ENCODE measurements around the gene ADH5.
A peak's percentile ranks its signal among the peaks of the same experiment; 100 is the strongest.
"Not testable (repeated sequence)": the region's sequence is repeated elsewhere in the genome, so short reads cannot be mapped to it uniquely, and the experiment has no call there.

Gene ADH5

DNA sequence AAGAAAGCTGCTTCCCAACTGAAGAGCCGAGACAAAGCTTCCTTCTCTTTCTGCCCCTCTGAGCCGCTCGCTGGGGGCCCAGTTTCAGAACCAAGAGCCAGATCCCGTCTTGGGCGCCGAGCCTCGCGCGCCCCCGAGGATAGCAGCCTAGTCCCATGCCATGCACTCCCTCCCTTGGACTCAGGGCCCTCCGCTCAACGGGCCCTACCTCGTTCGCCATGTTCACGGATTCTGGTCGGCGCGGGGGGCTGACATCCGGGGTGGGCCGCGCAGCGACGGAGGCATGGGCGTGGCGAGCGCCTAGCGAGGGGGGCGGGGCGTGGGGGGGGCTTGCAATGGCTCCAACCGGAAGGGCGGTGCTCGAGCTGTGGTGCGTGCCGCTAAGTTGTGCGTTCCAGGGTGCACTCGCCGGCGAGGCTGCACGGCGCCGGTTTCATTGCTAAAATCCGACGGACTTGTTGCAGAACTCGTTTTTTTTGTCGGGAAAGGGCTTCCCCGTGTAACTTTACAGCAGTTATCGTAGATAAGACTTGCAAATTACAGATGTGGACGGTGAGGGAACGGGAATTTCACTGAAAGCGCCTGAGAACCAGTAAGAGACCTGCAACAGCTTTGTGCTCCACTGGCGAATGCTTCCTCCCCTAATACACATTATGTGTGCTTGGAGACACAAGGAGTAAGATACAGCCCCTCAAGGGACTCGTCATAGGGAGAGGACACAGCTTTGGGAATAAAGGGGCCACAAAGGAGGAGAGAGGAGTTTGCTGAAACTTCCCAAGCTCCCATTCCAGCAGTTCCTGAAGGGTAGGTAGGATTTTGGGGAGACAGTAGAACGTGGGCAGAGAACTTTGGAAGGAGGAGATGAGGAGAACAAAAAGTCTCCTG, at the start of gene ADH5:
TSS of gene ADH5 (minus strand) at position 308 of the 885 bp plus-strand sequence. CDS start at position 220, 88 bp downstream.
- peak; percentile 76 for DNase-seq (ENCODE audit: low spot score)

DNA sequence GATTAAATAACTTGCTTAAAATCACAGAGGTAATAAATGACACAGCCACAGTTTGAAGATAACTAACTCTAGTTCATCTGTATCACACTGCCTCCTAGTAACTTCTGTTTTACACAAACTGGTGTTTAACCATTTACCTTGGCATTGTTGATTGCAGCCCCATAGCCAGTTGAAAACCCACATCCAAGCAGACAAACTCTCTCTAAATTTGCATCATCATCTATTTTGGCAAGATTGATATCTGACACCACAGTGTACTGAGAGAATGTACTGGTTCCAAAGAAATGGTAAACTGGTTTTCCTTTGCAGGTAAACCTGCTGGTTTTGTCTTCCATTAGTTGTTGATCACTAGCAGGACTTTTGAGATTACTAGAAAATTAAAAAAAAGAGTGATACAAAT, 47.7 kb upstream of the ADH5 start:
- DNase-seq (ENCODE audit: low spot score): no peak

DNA sequence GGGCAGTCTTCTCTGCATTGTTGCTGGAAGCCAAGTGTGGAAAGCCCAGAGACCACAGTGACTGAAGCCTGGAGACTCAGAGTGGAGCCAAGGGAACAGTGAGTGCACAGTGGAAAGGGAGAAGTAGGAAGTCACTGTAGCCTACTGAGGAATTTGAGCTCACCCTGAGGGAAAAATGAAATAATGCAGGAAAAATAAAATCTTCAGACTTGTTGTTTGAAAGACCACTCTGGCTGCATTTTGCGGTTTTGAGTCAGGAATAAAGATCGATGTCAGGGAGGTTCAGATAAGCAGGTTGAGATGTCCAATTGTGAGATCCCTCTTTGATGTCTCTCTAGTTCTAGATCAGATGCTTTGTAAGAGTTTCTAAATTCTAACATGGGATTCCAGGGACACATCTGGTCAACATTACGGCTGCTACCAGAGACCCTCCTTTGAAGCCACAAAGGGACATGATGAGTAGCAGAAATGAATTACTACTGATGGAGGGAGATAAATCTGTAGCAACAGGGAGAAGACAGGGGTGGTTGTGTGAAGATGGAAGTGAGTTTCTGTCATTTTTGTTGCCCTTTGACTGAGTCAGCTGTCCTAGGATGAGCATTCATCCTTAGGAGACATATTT, 47.1 kb upstream of the ADH5 start:
- DNase-seq (ENCODE audit: low spot score): no peak

DNA sequence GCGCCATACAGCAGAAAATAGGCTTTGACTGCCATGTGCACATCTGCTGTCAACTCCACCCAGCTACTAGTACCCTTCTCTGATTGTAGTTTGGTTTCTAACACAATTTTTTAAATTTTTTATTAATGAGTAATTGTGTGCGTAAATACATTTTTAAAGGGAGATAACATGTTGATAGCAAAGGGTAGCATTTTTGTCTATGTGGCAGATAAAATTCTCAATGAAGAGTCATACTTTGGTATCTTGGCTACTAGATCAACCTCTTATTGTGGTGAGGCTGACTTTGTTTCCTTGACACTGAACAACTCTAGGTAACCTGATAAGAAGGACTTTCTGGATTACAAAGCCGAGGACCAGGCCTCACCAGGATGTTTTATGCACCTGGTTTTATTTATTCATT, 46.0 kb upstream of the ADH5 start:
- no peak for DNase-seq (ENCODE audit: low spot score)

DNA sequence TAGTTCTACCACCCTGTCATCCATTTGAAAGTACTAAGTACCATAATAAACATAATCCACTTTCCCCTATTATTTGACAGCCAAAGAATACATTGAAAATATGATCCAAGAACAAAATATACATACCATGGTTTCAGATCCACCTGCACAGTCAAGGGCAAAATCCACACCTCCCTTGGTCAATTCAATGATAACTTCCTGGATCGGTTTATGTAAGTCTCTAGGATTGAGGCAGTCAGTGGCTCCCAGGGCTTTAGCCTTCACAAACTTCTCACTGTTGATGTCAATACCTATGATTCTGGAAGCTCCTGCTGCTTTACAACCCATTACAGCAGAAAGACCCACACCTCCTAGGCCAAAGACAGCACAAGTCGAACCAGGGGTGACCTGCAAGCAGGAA, 42.8 kb upstream of the ADH5 start:
- no peak for DNase-seq (ENCODE audit: low spot score)

DNA sequence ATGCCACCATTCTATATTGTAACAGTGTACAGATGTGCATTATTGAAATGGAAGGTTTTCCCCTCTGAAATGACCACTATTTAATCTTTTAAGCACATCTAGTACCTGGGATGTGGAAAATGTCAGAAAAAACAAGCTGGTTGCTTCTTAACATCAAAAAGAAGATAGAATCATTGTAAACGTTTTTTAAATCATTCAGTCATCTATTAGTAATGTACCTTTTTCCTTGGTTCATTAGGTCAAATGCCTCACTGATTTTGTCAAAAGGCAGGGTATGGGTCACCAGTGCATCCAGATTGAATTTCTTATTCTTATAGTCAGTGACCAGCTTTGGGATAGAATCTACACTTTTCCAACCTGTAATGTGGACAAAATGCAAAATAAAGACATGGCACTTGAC, 37.8 kb upstream of the ADH5 start:
- DNase-seq (ENCODE audit: low spot score): no peak

DNA sequence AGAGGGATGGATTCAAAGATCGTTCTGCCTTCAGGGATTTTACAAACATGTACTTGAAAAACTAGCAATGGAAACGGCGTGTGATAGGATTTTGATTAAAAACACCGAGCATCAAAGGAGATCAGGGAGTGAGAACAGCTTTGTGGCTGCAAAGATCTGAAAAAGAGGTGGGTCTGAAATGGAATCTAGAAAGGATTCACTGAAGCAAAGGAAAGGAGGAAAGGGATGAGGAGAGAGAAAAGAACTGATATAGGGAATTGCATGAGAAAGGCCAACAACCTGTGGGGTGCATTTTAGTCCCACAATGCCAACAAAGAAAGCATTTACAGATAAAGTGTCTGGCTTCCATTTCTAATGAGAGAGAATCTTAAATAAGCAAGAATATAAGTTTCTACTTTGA, 32.4 kb upstream of the ADH5 start:
- DNase-seq (ENCODE audit: low spot score): no peak

DNA sequence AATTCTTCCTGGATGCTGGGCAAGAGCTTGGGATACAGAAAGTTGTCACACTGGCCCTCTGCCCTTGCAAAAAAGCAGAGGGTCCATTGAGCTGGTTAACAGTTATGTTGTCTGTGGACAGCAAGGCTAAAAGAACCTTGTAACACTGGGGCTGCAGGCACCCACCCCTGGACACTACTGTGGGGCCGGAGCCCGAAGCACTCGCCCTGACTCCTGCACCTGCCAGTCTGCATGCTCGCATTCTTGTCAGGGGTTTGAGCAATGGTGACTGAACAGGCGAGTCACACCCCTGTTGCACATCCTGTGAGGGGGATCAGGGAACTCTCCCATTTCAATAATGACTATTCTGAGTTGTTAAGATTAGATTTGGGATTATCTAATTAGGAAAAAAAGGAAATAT, 31.9 kb upstream of the ADH5 start:
- DNase-seq (ENCODE audit: low spot score): no peak

DNA sequence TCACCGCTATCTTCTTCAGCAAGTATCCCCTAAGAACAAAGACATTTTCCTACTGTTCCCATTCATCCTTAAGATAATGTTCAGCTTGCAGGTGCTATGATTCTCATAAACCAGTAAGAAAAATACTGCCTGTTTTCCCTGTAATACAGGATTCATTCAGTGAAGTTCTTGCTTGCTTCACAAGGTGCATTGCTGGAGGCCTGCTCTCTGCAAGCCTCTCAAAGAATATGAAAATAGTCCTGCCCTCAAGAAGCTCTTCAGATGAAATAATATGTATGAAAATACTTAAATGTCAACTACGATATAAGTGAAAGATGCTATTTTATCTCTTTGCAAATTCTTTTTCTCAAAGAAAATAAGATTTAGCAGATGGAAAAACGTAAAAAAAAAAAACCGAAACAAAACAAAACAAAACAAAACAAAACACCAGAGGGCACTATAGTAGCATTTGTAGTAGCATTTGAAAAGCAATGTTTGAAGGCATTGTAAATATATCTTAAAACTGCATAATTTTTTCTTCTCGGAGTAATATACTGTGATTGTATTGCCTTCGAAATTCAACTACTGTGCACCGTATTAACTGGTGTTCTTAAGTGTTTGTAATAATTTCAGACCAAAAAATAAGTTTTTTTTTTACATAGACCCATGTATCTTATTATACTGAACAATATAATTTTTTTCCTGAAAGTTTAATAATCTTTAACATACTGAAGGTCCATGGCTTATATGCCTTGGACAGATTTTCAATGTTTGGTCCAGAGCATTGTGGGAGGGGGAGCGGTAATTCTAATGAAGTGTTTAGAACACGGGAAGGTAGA, 29.5 kb upstream of the ADH5 start:
- DNase-seq (ENCODE audit: low spot score): peak; percentile 21

DNA sequence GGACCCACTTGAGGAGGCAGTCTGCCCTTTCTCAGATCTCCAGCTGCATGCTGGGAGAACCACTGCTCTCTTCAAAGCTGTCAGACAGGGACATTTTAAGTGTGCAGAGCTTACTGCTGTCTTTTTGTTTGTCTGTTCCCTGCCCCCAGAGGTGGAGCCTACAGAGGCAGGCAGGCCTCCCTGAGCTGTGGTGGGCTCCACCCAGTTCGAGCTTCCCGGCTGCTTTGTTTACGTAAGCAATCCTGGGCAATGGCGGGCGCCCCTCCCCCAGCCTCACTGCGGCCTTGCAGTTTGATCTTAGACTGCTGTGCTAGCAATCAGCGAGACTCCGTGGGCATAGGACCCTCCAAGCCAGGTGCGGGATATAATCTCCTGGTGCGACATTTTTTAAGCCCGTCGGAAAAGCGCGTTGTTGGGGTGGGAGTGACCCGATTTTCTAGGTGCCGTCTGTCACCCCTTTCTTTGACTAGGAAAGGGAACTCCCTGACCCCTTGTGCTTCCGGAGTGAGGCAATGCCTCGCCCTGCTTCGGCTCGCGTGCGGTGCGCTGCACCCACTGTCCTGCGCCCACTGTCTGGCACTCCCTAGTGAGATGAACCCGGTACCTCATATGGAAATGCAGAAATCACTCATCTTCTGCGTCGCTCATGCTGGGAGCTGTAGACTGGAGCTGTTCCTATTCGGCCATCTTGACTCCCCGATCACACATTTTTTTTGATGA, 28.7 kb upstream of the ADH5 start:
- DNase-seq (ENCODE audit: low spot score): not testable (repeated sequence)

DNA sequence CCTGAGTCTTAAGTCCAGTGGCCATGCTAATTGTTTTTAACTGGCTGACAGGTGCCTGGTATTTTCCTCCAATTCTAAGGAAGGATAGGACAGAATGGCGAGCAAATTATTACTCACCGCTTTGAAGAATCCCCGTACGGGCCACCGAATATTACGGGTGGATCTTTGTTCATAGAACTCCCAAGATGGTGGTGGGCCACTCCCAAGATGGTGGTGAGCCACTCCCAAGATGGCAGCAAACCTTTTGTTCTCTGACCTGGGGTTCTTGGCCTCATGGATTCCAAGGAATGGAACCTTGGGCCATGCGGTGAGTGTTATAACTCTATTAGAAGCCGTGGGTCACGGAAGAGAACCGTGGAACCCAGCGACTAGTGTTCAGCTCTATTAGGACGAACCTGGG, 20.7 kb upstream of the ADH5 start:
- DNase-seq (ENCODE audit: low spot score): not testable (repeated sequence)

DNA sequence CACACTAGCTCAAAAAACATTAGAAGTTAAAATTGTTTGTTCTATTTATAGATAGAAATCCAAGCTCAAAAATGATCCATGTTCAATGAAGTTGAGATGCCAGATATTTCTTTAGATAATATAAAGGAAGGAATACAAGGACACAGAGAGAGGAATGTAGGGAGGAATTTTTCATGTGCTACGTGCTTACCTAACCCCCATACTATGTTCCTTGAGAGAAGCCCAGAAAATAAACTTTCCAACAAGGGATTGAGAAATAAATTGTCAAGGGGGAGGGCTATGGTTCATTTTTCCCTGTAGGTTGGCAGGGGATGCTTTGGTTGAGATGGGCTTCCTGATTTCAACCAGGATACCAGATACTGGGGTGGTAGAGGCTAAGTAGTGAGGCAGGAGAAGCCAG, 15.6 kb upstream of the ADH5 start:
- DNase-seq (ENCODE audit: low spot score): no peak

DNA sequence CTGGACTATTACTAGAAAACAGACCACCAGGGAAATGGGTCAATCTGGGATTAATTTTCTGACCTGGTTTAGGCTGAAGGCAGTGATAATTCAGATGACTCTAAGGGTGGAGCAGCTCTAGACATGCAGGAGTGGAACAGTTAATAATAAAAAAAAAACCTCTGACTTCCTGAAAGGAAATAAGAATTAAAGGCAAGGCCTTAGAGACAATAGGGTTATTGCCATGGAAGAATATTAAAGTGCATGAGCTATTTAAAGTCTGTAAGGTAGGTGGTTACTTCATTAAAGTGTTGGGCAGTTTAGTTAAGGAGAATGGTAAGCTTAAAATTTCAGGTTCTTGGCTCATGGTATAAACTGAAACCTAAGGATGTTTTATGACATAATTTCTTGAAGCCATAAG, 14.6 kb upstream of the ADH5 start:
- no peak for DNase-seq (ENCODE audit: low spot score)

DNA sequence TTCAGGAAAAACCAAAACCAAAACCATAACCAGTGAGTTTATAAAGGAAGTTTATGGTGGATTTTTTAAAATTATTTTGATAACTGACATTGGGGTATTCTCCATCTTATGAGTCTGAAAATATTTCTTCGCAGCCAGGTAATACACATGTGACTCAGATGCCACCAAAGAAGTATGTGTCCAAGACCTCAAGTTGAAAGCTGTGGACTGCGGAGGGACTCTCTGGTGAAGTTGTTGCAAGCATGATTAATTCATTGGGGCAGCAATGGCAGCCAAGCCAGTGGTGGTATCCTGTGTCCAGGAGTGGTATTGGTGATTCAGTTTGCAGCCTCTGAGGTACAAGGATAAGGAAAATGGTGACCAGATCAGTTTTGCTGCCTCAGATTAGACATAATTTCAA, 14.0 kb upstream of the ADH5 start:
- DNase-seq (ENCODE audit: low spot score): no peak

DNA sequence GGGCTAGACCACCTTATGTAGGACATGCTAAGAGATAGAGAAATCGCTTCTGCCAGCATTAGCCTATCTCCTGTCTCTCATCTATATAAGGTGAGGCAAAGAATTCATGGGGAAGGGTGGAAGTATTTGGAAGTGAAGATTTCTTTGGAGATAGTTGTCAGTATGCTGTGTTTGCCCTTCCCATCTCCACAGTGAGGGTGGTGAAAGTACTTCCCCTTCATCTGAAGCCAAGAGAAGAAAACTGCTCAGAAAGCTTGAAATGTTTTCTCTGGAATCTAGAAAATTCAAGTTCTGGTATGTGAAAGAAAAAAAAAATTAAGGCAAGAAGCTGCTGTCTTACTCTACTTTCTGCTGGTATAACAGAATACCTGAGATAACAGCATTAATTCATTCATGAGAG, 12.3 kb upstream of the ADH5 start:
- no peak for DNase-seq (ENCODE audit: low spot score)

DNA sequence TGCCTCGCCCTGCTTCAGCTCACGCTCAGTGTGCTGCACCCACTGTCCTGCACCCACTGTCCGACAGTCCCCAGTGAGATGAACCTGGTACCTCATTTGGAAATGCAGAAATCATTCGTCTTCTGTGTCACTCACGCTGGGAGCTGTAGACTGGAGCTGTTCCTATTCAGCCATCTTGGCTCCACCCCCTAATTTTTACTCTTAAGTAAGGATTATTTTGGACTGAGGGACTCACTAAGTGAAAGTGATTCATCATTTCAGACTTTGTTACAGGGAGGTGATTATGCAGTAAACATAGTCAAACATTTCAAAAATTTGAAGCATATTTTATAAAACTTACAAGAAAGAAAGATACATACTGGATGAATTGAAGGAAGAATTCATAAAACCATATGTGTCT, 11.2 kb upstream of the ADH5 start:
- not testable (repeated sequence) for DNase-seq (ENCODE audit: low spot score)

DNA sequence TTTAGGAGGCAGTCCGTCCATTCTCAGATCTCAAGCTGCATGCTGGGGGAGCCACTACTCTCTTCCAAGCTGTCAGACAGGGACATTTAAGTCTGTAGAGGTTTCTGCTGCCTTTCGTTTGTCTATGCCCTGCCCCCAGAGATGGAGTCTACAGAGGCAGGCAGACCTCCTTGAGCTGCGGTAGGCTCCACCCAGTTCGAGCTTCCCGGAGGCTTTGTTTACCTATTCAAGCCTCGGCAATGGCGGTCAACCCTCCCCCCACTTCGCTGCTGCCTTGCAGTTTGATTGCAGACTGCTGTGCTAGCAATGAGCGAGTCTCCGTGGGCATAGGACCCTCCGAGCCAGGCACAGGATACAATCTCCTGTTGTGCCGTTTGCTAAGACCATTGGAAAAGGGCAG, 10.7 kb upstream of the ADH5 start:
- DNase-seq (ENCODE audit: low spot score): no peak

DNA sequence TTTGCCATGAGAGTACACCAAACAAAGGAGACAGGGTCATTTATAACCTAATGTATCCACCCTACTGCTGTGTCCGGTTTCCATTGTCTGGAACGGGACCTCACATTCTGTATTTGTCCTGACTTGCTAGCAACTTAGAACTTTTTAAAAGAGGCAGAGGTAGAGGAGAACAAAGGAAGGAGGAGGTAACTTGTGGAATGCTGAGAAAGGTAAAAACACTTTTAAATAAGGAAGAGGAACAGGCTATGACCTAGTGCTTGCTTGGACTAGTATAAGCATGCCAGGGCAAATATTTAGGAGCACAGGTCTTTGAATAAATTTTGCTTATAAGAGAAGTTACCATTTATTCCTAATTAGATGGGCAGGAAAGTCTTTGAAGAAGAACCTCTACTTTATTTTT, 3.3 kb upstream of the ADH5 start:
- not testable (repeated sequence) for DNase-seq (ENCODE audit: low spot score)

DNA sequence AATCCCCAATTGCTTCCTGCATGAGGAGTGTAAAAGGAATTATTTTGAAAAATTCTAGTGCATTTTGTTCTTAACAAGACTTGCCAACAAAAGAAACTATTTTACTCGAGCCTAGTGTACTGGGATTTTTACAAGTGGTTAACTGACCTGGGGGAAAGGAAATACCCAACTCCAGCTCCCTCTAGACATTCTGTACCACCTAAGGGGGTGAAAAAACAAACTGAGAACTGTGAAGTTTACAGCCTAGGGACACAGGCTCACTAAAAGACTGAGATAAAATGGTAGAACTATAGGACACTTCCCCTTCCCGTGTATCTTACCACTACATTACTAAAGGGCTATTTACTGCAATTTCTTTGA, 2.6 kb upstream of the ADH5 start:
- DNase-seq (ENCODE audit: low spot score): no peak

DNA sequence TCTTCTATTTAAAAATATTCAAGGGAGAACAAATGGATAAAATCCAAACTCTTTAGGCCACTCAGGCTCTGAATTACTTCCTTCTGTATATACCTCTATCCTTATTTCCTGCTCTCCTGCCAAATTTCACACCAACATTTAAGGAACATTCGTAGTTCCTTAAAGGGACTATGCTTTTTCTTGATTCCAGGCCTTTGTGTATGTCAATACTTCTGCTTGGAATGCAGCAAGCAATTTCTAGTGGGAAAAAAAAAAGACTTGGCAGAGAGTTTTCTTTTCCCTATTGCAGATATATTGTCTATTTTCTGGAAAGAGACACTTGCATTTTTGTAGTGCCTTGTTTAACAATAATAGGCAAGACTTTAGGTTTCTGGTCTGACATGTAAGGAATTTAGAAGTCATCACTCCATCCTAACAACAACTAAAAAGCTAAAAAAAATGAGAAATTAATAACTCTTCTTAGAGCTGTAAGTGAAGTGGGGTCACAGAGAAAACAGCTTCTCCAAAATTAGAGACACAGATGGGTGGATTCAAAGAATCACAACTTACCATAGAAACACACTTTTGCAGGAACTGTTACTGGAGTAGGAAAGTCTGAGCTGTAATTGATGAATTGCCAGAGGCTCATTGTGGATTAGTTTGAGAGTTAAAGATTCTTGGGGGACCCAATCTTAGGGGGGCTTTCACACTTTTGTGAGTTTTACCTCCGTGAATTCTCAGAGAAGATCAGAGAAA, 2.1 kb upstream of the ADH5 start:
- no peak for DNase-seq (ENCODE audit: low spot score)

DNA sequence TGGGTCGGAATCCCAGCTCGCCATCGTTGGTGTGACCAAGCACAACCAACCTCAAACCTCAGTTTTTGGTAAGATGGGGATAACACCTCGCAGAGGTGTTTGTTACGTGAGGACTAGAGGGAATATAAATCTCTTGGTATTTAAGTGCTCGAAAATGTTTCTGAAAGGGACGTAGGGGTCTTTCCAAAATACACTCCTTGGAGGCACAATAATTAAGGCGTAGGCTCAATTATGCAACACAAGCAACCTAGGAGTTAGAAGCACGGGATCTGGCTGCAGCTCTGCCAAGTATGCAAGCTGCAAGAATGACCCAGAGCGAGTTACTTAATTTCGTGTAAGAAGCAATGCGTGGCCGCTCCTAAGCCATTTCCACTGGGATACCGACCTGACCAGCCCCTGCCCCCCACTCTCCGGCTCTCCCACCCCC, 552 bp downstream of the ADH5 start:
- DNase-seq (ENCODE audit: low spot score): peak; percentile 46

DNA sequence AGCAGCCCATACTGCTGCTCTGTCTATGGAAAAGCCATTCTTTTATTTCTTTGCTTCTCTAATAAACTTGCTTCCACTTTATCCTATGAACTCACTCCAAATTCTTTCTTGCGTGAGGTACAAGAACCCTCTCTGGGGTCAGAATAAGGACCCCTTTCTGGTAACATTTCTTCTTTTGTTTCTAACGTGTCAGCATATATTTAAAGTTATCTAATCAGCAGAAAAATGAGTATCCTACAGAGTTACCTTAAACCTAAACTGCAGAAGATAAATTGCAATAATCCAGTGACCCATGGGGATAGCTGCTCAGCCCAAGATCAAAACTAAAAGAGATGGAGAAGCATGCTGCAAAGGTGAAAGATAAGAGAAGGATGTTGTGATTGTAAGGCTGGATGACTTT, 4.0 kb downstream of the ADH5 start:
- no peak for DNase-seq (ENCODE audit: low spot score)
